Upper lobe of left lung (tissue), 6 donors: ENCODE measurements around the gene TCP11L1. TPM values are rescaled to one million over a fixed set of nuclear protein-coding genes. Genes with fewer than 3 reads are reported as not detected.

Experiments
- ATAC-seq, 2 donors: fragments of 200-7000 bp; cut with Tn5 transposase; one replicate each; pipeline ENCODE4 v1.9.1; 2022; ENCODE audit warnings: mild to moderate bottlenecking in 2 of 2, moderate library complexity in 2 of 2; ENCODE audit not compliant: low FRiP score in 2 of 2
- DNase-seq, 2 donors: peaks; one replicate each; pipeline ENCODE4 v3.0.0-alpha.2; 2019 to 2020
- H3K27ac ChIP-seq, 4 donors: fragments of 200-600 bp; sonication (generic); one replicate each; pipeline ENCODE4 v1.5.1; 2016 to 2019
- H3K27me3 ChIP-seq, 4 donors: fragments of 200-600 bp; sonication (generic); one replicate each; pipeline ENCODE4 v1.5.1; 2017 to 2019
- H3K36me3 ChIP-seq, 4 donors: fragments of 200-600 bp; sonication (generic); one replicate each; pipeline ENCODE4 v1.5.1; 2016 to 2019
- H3K4me1 ChIP-seq, 4 donors: fragments of 200-600 bp; sonication (generic); one replicate each; pipeline ENCODE4 v1.5.1; 2018 to 2019
- H3K4me3 ChIP-seq, 4 donors: fragments of 200-600 bp; sonication (generic); one replicate each; pipeline ENCODE4 v1.5.1; 2017 to 2019; ENCODE audit warnings: mild to moderate bottlenecking in 2 of 4, moderate library complexity in 1 of 4
- H3K9me3 ChIP-seq, 4 donors: fragments of 200-600 bp; sonication (generic); one replicate each; pipeline ENCODE4 v1.5.1; 2018 to 2019
- EP300 ChIP-seq, 4 donors: sonication (generic); formaldehyde crosslinking; IDR thresholded peaks; one replicate each; pipeline ENCODE4 v1.5.1; 2017; ENCODE audit warnings: antibody characterized with exemption in 4 of 4, control low read depth in 2 of 4
- POLR2A ChIP-seq, 4 donors: fragments of 450-650 bp; IDR thresholded peaks; one replicate each; pipeline ENCODE4 v1.5.1; 2016 to 2017; ENCODE audit warnings: antibody characterized with exemption in 4 of 4, mild to moderate bottlenecking in 2 of 4
- POLR2AphosphoS5 ChIP-seq, 2 donors: sonication (generic); formaldehyde crosslinking; IDR thresholded peaks; one replicate each; pipeline ENCODE4 v1.5.1; 2017; ENCODE audit warnings: antibody characterized with exemption in 2 of 2
- WGBS, 2 donors: methylation state at CpG; one replicate each; pipeline ENCODE4 v1.1.5; 2017 to 2018; 5-methylcytosine and 5-hydroxymethylcytosine counted together
- total RNA-seq, 6 donors: library from RNA; depleted of rRNA in 4 of 6; stranded (reverse); fragments of >200 nt in 4 of 6; gene quantifications; one replicate each; pipeline versions ENCODE4 v1.1.0 to v1.2.1, GENCODE V29; 2016 to 2021
- TF ChIP-seq, protein P1 (sequence below), 6 experiments: fragments of 450-650 bp in 4 of 6; fragments of 200-600 bp in 2 of 6; sonication (generic) in 2 of 6; IDR thresholded peaks; one replicate each; pipeline ENCODE4 v1.5.1; 2016 to 2019; ENCODE audit warnings: antibody characterized with exemption in 6 of 6
- donor health status: DM: no; HTN: no; CAD: no; lungs with moderate emphysema.
- donor health status: DM: no; HTN: yes; CAD: no; lungs with severe emphysema.

TCP11L1 gene
- total RNA-seq, 6 donors from 2014 or later, result 10.3 to 40.5 (median 19.4) TPM

- Histone ChIP-seq H3K27ac (no peak overlapping the region), H3K4me1 (peaks cover 0 to 18% (median 11%) of the 10 kb centered on the region in 4 donors), H3K36me3 (no peaks in the 10 kb centered on the region), H3K4me3 (no peak overlapping the region), H3K9me3 (no peaks in the 10 kb centered on the region), H3K27me3 (peaks cover 0 to 3% (median 0%) of the 10 kb centered on the region in 4 donors)
- DNase-seq, result no peak
- ATAC-seq, result no peak
- 88 to 98% methylated on average over 3 of the region's 3 CpGs for WGBS, 2 donors
- TF ChIP-seq, protein P1, sequence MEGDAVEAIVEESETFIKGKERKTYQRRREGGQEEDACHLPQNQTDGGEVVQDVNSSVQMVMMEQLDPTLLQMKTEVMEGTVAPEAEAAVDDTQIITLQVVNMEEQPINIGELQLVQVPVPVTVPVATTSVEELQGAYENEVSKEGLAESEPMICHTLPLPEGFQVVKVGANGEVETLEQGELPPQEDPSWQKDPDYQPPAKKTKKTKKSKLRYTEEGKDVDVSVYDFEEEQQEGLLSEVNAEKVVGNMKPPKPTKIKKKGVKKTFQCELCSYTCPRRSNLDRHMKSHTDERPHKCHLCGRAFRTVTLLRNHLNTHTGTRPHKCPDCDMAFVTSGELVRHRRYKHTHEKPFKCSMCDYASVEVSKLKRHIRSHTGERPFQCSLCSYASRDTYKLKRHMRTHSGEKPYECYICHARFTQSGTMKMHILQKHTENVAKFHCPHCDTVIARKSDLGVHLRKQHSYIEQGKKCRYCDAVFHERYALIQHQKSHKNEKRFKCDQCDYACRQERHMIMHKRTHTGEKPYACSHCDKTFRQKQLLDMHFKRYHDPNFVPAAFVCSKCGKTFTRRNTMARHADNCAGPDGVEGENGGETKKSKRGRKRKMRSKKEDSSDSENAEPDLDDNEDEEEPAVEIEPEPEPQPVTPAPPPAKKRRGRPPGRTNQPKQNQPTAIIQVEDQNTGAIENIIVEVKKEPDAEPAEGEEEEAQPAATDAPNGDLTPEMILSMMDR (IDR thresholded peaks at IDR 0.05), result no peak
- TF ChIP-seq EP300 (IDR thresholded peaks at IDR 0.05), result no peak
- TF ChIP-seq POLR2AphosphoS5 (IDR thresholded peaks at IDR 0.05), result no peak
- no peak for TF ChIP-seq POLR2A (IDR thresholded peaks at IDR 0.05)
Observed at GRCh38 chr11:33017965-33018364, 21.4 kb upstream of the TCP11L1 start.

- DNase-seq (no peak), ATAC-seq (no peak)
- Histone ChIP-seq H3K36me3 (no peaks in the 10 kb centered on the region), H3K4me3 (no peak overlapping the region), H3K27ac (no peak overlapping the region), H3K27me3 (peaks cover 0 to 3% (median 0%) of the 10 kb centered on the region in 4 donors), H3K9me3 (no peaks in the 10 kb centered on the region), H3K4me1 (peaks cover 0 to 18% (median 11%) of the 10 kb centered on the region in 4 donors)
- TF ChIP-seq POLR2A (IDR thresholded peaks at IDR 0.05) (no peak), POLR2AphosphoS5 (IDR thresholded peaks at IDR 0.05) (no peak), EP300 (IDR thresholded peaks at IDR 0.05) (no peak)
- TF ChIP-seq, protein P1 (IDR thresholded peaks at IDR 0.05), result no peak
- WGBS, 2 donors, result 76 to 85% methylated on average over 6 of the region's 6 CpGs
Observed at GRCh38 chr11:33018840-33019239, 20.5 kb upstream of the TCP11L1 start.

DNA sequence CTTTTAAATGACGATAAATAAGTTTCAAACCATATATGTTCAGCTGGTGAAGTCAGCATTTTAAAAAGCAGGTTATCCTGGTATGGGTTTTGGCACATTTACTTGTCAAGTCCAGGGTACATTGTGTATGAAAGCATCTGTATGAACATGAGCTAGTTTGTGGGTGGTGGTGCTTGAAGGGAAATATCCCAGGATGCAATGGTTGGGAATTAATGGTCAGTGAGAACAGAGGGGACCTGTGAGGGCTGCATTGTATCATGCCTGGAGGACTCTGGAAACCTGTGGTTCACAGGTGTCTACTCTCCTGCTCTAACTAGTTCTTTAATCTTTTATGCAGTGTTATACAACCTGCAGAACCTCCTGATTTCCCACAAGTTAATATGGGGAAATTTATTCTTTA is 17.9 kb upstream of the TCP11L1 start:
- DNase-seq (no peak), ATAC-seq (no peak)
- Histone ChIP-seq H3K4me3 (no peak overlapping the region), H3K4me1 (peaks cover 0 to 6% (median under 1%) of the 10 kb centered on the region in 4 donors), H3K27ac (no peak overlapping the region), H3K9me3 (no peaks in the 10 kb centered on the region), H3K36me3 (no peaks in the 10 kb centered on the region), H3K27me3 (no peaks in the 10 kb centered on the region)
- no peak for TF ChIP-seq EP300 (IDR thresholded peaks at IDR 0.05)
- no peak for TF ChIP-seq POLR2A (IDR thresholded peaks at IDR 0.05)
- TF ChIP-seq, protein P1 (IDR thresholded peaks at IDR 0.05), result no peak
- TF ChIP-seq POLR2AphosphoS5 (IDR thresholded peaks at IDR 0.05), result no peak
- WGBS, 2 donors, result 96% methylated on average over 1 of the region's 1 CpG

- Histone ChIP-seq H3K9me3 (no peaks in the 10 kb centered on the region), H3K27ac (no peak overlapping the region), H3K4me3 (no peak overlapping the region), H3K36me3 (no peaks in the 10 kb centered on the region), H3K4me1 (peaks cover 0 to 2% (median 0%) of the 10 kb centered on the region in 4 donors), H3K27me3 (no peaks in the 10 kb centered on the region)
- no peak for ATAC-seq
- no peak for DNase-seq
- no peak for TF ChIP-seq POLR2AphosphoS5 (IDR thresholded peaks at IDR 0.05)
- no peak for TF ChIP-seq POLR2A (IDR thresholded peaks at IDR 0.05)
- TF ChIP-seq, protein P1 (IDR thresholded peaks at IDR 0.05), result no peak
- TF ChIP-seq EP300 (IDR thresholded peaks at IDR 0.05), result no peak
- WGBS, 2 donors, result 33 to 91% methylated on average over 1 of the region's 1 CpG
Observed at GRCh38 chr11:33021937-33022336, 17.4 kb upstream of the TCP11L1 start.

DNA sequence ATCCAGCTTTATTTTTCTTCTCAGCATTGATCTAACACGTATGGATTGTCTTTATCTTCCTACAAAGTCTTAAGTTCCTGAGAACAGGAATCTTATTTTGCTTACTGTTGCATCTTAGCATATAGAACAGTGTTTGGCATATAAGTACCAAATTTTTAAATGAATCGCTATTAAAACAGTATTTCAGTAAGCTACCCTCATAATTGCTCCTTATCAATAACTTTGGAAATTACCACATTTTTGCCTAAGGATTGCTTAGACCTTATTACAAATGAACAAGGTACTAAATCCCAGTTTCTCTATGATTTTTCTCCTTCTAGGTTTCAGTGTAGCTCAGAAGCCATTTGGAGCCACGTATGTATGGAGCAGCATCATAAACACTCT is 14.0 kb upstream of the TCP11L1 start:
- H3K36me3 ChIP-seq, result no peaks in the 10 kb centered on the region
- H3K27me3 ChIP-seq, result no peaks in the 10 kb centered on the region
- no peak for DNase-seq
- no peak for ATAC-seq
- H3K4me1 ChIP-seq, result no peaks in the 10 kb centered on the region
- H3K27ac ChIP-seq, result no peak overlapping the region
- no peak overlapping the region for H3K4me3 ChIP-seq
- no peaks in the 10 kb centered on the region for H3K9me3 ChIP-seq
- TF ChIP-seq, protein P1 (IDR thresholded peaks at IDR 0.05), result no peak
- no peak for TF ChIP-seq POLR2AphosphoS5 (IDR thresholded peaks at IDR 0.05)
- TF ChIP-seq EP300 (IDR thresholded peaks at IDR 0.05), result no peak
- no peak for TF ChIP-seq POLR2A (IDR thresholded peaks at IDR 0.05)
- WGBS, 2 donors, result 88 to 93% methylated on average over 3 of the region's 3 CpGs
